GM12872 (cell line): ENCODE measurements around the gene PROCR.

ENCODE experiments used
- CTCF ChIP-seq: IDR thresholded peaks from 3 replicates; pipeline ENCODE4 v1.5.1; 2011; ENCODE audit warnings: low read depth, mild to moderate bottlenecking, low read length, moderate library complexity; ENCODE audit not compliant: insufficient read depth

PROCR gene

GRCh38 chr20:35171438-35171752 is 477 bp upstream of the PROCR start:
- TF ChIP-seq CTCF = no peak

GRCh38 chr20:35172434-35172806 is 548 bp downstream of the PROCR start:
- no peak for TF ChIP-seq CTCF

- TF ChIP-seq CTCF = no peak
Measured at GRCh38 chr20:35173576-35174192, 1.8 kb downstream of the PROCR start.

GRCh38 chr20:35174458-35175216 is 2.8 kb downstream of the PROCR start:
- no peak for TF ChIP-seq CTCF

GRCh38 chr20:35176132-35176531 is 4.3 kb downstream of the PROCR start:
- TF ChIP-seq CTCF = no peak

GRCh38 chr20:35179292-35180212 is 7.7 kb downstream of the PROCR start:
- TF ChIP-seq CTCF = no peak

GRCh38 chr20:35180266-35180665 is 8.4 kb downstream of the PROCR start:
- TF ChIP-seq CTCF = no peak
